Measurements from ENCODE around the gene PTPRA.

DNA sequence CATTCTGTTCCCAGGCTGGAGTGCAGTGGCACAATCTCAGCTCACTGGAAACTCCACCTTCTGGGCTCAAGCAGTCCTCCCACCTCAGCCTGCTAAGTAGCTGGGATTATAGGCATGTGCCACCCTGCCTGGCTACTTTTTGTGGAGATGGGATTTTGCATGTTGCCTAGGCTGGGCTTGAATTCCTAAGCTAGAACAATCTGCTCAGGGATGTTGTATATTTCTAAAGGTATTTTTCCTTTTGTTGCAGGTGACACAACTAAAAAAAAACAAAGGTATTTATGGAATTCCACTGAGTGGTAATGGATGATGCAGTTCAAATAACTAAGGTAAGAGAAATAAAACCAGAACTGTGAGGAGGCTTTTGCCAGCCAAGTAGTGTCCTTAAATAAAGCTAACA, 49.7 kb downstream of the PTPRA start:
- TF ChIP-seq SPI1 (IDR thresholded peaks at IDR 0.05; ENCODE audit: low read depth, low read length) (no peak), POU2F2 (IDR thresholded peaks at IDR 0.05; ENCODE audit: low read depth, low read length) (no peak), TAF1 (IDR thresholded peaks at IDR 0.05; ENCODE audit: low read depth, low read length) (no peak), POLR2A (IDR thresholded peaks at IDR 0.05; ENCODE audit: low read depth, low read length) (no peak)

All from GM12891 (cell line).